Caco-2 (cell line): ENCODE data around the gene GART. TPM values are rescaled to one million over a fixed set of nuclear protein-coding genes. Genes with fewer than 3 reads are reported as not detected.
"Not testable (repeated sequence)": the region's sequence is repeated elsewhere in the genome, so short reads cannot be mapped to it uniquely, and the experiment has no call there.

ENCODE experiments used
- BruUV-seq: library from RNA; stranded (reverse); fragments of 400-500 nt; replicated peaks from 2 replicates; lab custom pipeline; 2021; lab: Mats Ljungman, UMichigan
- CTCF ChIA-PET: fragments of 300-600 bp; sonication (Branson Sonifier 250); formaldehyde crosslinking; loops from one replicate; lab custom pipeline; 2022; ENCODE audit warnings: antibody characterized with exemption; lab: Charles Lee
- POLR2A ChIA-PET: fragments of 300-600 bp; sonication (Branson Sonifier 250); formaldehyde crosslinking; loops from one replicate; lab custom pipeline; 2022; ENCODE audit warnings: antibody characterized with exemption; lab: Charles Lee
- DNase-seq, 2 experiments: peaks; one replicate each; pipeline versions ENCODE4 v3.0.0 to v3.0.0-alpha.2; 2020 to 2022
- H3K27me3 ChIP-seq: replicated peaks from 2 replicates; pipeline ENCODE4 v1.6.0; 2011; ENCODE audit warnings: low read length; ENCODE audit not compliant: control insufficient read depth, insufficient read depth
- H3K36me3 ChIP-seq: 2 replicates; pipeline ENCODE4 v1.5.1; 2011; ENCODE audit warnings: low read length; ENCODE audit not compliant: control insufficient read depth, insufficient read depth
- H3K4me1 ChIP-seq: fragments of 250-450 bp; sonication (Bioruptor Pico); 2 replicates; pipeline ENCODE4 v1.5.1; 2020; ENCODE audit warnings: mild to moderate bottlenecking
- H3K4me3 ChIP-seq: 2 replicates; pipeline ENCODE4 v1.5.1; 2011; ENCODE audit warnings: low read depth, mild to moderate bottlenecking, control low read depth, low read length
- H3K9me3 ChIP-seq: fragments of 250-450 bp; sonication (Bioruptor Pico); 2 replicates; pipeline ENCODE4 v1.5.1; 2020; ENCODE audit warnings: mild to moderate bottlenecking, moderate library complexity
- H3K27ac Mint-ChIP-seq: one replicate; pipeline ENCODE4 v1.8.0; 2022; ENCODE audit warnings: mixed read lengths; ENCODE audit not compliant: unreplicated experiment
- H3K27me3 Mint-ChIP-seq: one replicate; pipeline ENCODE4 v1.8.0; 2022; ENCODE audit warnings: mixed read lengths; ENCODE audit not compliant: insufficient read depth, unreplicated experiment
- H3K36me3 Mint-ChIP-seq: one replicate; pipeline ENCODE4 v1.8.0; 2022; ENCODE audit warnings: mild to moderate bottlenecking, mixed read lengths; ENCODE audit not compliant: insufficient read depth, unreplicated experiment
- H3K4me1 Mint-ChIP-seq: one replicate; pipeline ENCODE4 v1.8.0; 2022; ENCODE audit warnings: low read depth, mixed read lengths; ENCODE audit not compliant: unreplicated experiment
- H3K4me3 Mint-ChIP-seq: one replicate; pipeline ENCODE4 v1.8.0; 2022; ENCODE audit warnings: mild to moderate bottlenecking, moderate library complexity, mixed read lengths; ENCODE audit not compliant: unreplicated experiment
- H3K9me3 Mint-ChIP-seq: one replicate; pipeline ENCODE4 v1.8.0; 2022; ENCODE audit warnings: mixed read lengths; ENCODE audit not compliant: unreplicated experiment
- intact Hi-C: fragments of 100-400 bp; cut with micrococcal nuclease; formaldehyde crosslinking; loops from one replicate; pipeline ENCODE4 v1.10.0; 2022; ENCODE audit not compliant: unreplicated experiment
- total RNA-seq: library from RNA; stranded (reverse); gene quantifications from 2 replicates; pipeline ENCODE4 v1.2.3, GENCODE V29; 2022
- TF ChIP-seq, protein P1 (sequence below), 2 experiments: fragments of 200-600 bp in 1 of 2; IDR thresholded peaks; 1 replicate in 1 of 2; 2 replicates in 1 of 2; pipeline versions ENCODE4 v1.5.1 to v1.8.0; 2011 to 2022; ENCODE audit warnings: antibody characterized with exemption in 1 of 2, control low read depth in 1 of 2, inconsistent platforms in 1 of 2, low read depth in 1 of 2, low read length in 1 of 2, mild to moderate bottlenecking in 1 of 2, moderate library complexity in 1 of 2; ENCODE audit not compliant: insufficient read depth in 1 of 2, severe bottlenecking in 1 of 2, unreplicated experiment in 1 of 2

The GART gene
- total RNA-seq, 1 experiment from 2014 or later: 134 TPM

DNA sequence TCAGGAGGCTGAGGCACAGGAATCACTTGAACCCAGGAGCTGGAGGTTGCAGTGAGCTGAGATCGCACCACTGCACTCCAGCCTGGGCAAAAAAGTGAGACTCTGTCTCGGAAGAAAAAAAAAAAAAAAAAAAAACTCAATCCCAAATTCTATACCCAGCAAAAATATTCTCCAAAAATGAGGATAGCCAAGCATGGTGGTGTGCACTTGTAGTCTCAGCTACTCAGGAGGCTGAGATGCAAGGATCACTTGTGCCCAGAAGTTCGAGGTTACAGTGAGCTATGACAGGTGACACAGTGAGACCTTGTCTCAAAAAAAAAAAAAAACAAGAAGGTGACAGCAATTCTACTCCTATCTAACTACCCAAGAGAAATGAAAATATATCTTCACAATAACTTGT lies 68.6 kb downstream of the GART start:
- Mint-ChIP-seq H3K9me3 (no peaks in the 10 kb centered on the region), H3K4me3 (no peak overlapping the region), H3K36me3 (no peaks in the 10 kb centered on the region), H3K27ac (no peak overlapping the region), H3K27me3 (no peaks in the 10 kb centered on the region), H3K4me1 (no peaks in the 10 kb centered on the region)
- no peaks in the 10 kb centered on the region for H3K36me3 ChIP-seq
- intact Hi-C loops: no loop called here
- no peaks in the 10 kb centered on the region for H3K9me3 ChIP-seq
- no peaks in the 10 kb centered on the region for H3K4me1 ChIP-seq
- no TSS peak for BruUV-seq
- POLR2A ChIA-PET: no interaction called here
- no peaks in the 10 kb centered on the region for H3K27me3 ChIP-seq
- no peak overlapping the region for H3K4me3 ChIP-seq
- DNase-seq: no peak
- CTCF ChIA-PET: no interaction called here
- TF ChIP-seq, protein P1, sequence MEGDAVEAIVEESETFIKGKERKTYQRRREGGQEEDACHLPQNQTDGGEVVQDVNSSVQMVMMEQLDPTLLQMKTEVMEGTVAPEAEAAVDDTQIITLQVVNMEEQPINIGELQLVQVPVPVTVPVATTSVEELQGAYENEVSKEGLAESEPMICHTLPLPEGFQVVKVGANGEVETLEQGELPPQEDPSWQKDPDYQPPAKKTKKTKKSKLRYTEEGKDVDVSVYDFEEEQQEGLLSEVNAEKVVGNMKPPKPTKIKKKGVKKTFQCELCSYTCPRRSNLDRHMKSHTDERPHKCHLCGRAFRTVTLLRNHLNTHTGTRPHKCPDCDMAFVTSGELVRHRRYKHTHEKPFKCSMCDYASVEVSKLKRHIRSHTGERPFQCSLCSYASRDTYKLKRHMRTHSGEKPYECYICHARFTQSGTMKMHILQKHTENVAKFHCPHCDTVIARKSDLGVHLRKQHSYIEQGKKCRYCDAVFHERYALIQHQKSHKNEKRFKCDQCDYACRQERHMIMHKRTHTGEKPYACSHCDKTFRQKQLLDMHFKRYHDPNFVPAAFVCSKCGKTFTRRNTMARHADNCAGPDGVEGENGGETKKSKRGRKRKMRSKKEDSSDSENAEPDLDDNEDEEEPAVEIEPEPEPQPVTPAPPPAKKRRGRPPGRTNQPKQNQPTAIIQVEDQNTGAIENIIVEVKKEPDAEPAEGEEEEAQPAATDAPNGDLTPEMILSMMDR (IDR thresholded peaks at IDR 0.05; ENCODE audit: insufficient read depth in 1 of 2, low read depth in 1 of 2, low read length in 1 of 2, severe bottlenecking in 1 of 2, unreplicated experiment in 1 of 2): no peak

DNA sequence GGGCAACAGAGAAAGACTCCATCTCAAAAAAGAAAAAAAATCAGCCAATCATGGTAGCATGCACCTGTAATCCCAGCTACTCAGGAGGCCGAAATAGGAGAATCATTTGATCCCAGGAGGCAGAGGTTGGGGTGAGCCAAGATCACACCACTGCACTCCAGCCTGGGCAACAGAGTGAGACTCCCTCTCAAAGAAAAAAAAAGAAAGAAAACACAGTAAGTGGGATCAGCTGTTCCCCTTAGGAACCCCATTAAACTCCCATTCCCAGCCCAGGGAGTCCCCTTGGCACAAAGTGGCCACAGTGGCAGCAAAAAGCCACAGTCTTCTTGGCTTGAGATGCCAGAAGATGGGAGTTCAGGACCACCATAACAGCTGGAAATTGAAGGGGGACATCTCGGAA lies 71.2 kb downstream of the GART start:
- no TSS peak for BruUV-seq

DNA sequence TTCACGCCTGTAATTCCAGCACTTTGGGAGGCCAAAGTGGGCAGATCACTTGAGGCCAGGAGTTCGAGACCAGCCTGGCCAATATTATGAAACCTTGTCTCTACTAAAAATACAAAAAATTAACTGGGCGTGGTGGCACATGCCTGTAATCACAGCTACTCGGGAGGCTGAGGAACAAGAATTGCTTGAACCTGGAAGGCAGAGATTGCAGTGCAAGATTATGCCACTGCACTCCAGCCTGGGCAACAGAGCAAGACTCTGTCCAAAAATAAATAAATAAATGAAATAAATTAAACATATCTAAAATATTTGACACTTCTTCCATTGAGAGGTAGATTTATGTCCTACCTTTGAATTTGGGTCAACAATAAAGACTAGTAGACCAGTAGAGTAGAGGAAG lies 72.7 kb downstream of the GART start:
- H3K9me3 ChIP-seq, POLR2A ChIA-PET, H3K4me1 ChIP-seq, H3K4me3 ChIP-seq, H3K27me3 Mint-ChIP-seq, H3K36me3 ChIP-seq, intact Hi-C loops, H3K27ac Mint-ChIP-seq, H3K4me1 Mint-ChIP-seq, H3K9me3 Mint-ChIP-seq, DNase-seq, H3K36me3 Mint-ChIP-seq, H3K27me3 ChIP-seq, H3K4me3 Mint-ChIP-seq, CTCF ChIA-PET, BruUV-seq: not testable (repeated sequence)

More for the DNA sequence above, 71.2 kb downstream of the GART start:
- TF ChIP-seq, protein P1 (IDR thresholded peaks at IDR 0.05; ENCODE audit: insufficient read depth in 1 of 2, low read depth in 1 of 2, low read length in 1 of 2, severe bottlenecking in 1 of 2, unreplicated experiment in 1 of 2): no peak
- H3K4me3 Mint-ChIP-seq: no peak overlapping the region
- no peaks in the 10 kb centered on the region for H3K27me3 ChIP-seq
- intact Hi-C loops: no loop called here
- H3K36me3 Mint-ChIP-seq: peaks cover 6% of the 10 kb centered on the region
- H3K4me3 ChIP-seq: no peak overlapping the region
- H3K4me1 Mint-ChIP-seq: no peaks in the 10 kb centered on the region
- H3K9me3 Mint-ChIP-seq: no peaks in the 10 kb centered on the region
- DNase-seq: no peak
- no peaks in the 10 kb centered on the region for H3K27me3 Mint-ChIP-seq
- H3K4me1 ChIP-seq: no peaks in the 10 kb centered on the region
- no peak overlapping the region for H3K27ac Mint-ChIP-seq
- H3K36me3 ChIP-seq: no peaks in the 10 kb centered on the region
- ChIA-PET POLR2A (no interaction called here), CTCF (no interaction called here)
- no peaks in the 10 kb centered on the region for H3K9me3 ChIP-seq
